Stimulated activated CD8-positive, alpha-beta memory T cell treated with anti-CD3 and anti-CD28 coated beads, Interleukin-4, amount 100 ng/mL, for 48 hours (primary cell): Measurements from ENCODE around the gene ZDHHC6.
"Not testable (repeated sequence)": the region's sequence is repeated elsewhere in the genome, so short reads cannot be mapped to it uniquely, and the experiment has no call there.

Experiments
- DNase-seq: peaks from one replicate; pipeline ENCODE4 v3.0.0-alpha.2; 2020

ZDHHC6 gene

GRCh38 chr10:112442063-112442462 lies 4.7 kb downstream of the ZDHHC6 start:
- DNase-seq = no peak

- DNase-seq = no peak
Measured at GRCh38 chr10:112441520-112441919, 5.2 kb downstream of the ZDHHC6 start.

DNA sequence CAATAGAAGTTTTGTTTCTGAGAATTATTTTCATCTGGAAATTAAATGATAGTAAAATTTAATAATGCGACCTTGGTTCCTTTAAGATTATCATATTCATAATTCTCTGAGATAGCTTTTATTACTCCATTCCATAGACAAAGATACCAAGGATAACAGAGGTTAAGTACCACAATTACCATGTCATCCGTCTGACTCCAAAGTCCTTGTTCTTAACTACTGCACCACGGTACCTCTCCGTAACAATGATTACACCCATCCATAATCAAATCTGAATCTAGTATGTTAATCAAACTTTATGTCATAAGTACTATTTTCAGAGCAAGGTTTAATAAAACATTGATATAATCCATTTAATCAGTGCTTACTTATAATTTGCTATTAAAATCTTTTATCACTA lies 8.4 kb downstream of the ZDHHC6 start:
- DNase-seq = no peak

GRCh38 chr10:112434988-112435619 lies 11.6 kb downstream of the ZDHHC6 start:
- no peak for DNase-seq

DNA sequence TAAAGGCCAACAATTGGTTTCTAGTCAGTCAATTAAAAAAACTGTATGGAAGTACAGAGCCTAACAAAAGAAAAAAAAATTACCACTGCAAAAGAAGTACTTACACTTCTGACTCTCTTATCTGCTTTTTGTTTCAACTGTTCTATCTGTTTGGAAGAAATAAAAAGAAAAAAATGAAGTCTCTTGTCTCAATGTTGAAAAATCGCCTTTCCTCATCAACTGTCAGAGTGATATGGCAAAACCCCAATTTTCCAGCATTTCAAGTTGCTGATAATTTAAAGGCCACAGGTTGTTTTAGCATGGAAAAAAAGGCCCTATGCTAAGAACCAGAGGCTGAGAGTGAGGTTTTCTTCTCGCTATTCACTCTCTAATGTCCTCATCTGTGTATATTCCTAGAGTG lies 13.6 kb downstream of the ZDHHC6 start:
- no peak for DNase-seq

DNA sequence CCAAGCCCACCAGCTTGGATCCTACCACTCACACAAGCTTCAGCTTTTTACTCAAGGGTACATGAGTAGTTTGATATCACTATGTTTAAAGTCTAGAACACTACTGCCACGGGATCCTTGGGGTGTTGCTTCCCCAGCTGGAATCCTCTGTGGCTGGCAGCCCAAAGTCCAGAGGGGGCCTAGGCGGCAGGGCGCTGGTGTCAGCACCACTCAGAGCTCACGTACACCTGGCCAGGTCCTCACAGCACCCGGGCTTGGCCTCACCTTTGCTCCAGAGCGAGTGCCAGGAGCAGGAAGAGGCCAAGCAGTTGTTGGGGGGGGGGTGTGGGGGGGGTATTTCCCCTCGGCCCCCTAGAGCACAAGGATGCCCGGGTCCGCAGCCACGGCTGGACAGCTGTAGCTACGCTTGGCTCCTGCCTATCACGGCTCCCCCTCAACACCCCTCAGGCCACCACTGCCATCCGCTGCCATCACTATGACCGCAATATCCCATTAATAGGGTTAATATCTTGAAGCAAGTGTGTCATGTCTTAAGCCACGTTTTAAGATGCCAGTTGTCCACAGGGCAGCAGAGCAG lies 17.0 kb downstream of the ZDHHC6 start:
- DNase-seq = no peak

DNA sequence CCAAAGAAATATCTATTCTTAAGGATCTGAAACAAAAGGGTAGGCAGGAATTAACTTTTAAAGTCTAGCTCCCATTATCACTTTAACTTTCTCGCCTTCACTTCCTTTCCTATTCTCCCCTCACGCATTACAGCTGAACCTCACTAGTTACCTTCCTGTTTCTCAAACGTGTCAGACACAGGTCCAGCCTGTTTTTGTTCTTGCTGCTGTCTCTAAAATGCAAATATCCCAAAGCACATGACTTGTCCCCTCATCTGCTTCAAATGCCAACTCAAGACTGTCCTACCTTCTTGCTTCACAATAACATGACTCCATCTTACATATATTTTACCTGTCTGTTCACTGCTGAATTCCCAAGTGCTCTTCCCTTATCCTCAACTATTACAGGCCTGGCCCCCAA lies 17.6 kb downstream of the ZDHHC6 start:
- DNase-seq = no peak

- no peak for DNase-seq
Measured at GRCh38 chr10:112426111-112426510, 20.6 kb downstream of the ZDHHC6 start.

GRCh38 chr10:112424651-112425050 lies 22.1 kb downstream of the ZDHHC6 start:
- no peak for DNase-seq

GRCh38 chr10:112421731-112422130 lies 25.0 kb downstream of the ZDHHC6 start:
- no peak for DNase-seq

- no peak for DNase-seq
Measured at GRCh38 chr10:112412696-112413095, 34.0 kb downstream of the ZDHHC6 start.

DNA sequence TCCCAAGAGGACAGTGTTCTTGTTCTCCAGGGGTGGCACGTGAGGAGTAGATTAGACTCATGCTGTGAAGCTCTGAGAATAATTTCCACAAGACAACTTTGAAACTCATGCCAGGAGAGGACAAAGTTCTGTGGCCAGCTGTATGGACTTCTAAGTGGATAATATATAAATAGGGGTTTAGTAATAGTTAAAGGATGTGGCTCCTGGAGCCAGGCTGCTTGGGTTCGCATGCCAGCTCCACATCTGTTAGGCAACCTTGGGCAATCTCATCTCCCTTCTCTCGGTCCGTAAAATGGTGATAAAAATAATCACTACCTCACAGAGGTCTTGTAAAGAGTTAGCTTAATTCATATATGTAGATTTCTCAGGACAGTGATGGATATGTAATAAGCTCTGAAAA lies 37.0 kb downstream of the ZDHHC6 start:
- DNase-seq = no peak

DNA sequence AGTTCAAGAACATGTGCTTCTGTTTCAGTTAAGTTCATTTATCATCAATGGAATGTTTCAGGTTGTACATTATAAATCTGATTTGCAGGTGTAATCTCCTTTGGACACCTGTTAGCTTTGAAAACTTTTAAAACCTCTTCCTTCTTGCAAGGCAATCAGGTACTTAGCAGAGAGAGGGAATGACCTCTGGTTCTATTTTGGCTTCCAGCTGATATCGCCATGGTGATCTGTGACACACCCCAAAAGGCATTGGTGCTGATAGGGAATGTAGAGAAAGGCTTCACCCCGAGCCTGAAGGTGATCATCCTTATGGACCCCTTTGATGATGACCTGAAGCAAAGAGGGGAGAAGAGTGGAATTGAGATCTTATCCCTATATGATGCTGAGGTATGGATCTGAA lies 37.4 kb downstream of the ZDHHC6 start:
- DNase-seq = no peak

- DNase-seq = no peak
Measured at GRCh38 chr10:112407696-112408095, 39.0 kb downstream of the ZDHHC6 start.

DNA sequence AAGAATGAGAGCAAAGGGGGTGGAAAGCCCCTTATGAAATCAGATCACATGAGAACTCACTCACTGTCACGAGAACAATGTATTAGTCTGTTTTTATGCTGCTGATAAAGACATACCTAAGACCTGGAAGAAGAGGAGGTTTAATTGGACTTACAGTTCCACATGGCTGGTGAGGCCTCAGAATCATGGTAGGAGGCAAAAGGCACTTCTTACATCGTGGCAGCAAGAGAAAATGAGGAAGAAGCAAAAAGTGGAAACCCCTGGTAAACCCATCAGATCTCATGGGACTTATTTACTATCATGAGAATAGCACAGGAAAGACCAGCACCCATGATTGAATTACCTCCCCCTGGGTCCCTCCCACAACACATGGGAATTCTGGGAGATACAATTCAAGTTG lies 39.9 kb downstream of the ZDHHC6 start:
- not testable (repeated sequence) for DNase-seq

GRCh38 chr10:112404617-112405016 lies 42.1 kb downstream of the ZDHHC6 start:
- no peak for DNase-seq

GRCh38 chr10:112402917-112403316 lies 43.8 kb downstream of the ZDHHC6 start:
- no peak for DNase-seq

GRCh38 chr10:112397592-112397991 lies 49.1 kb downstream of the ZDHHC6 start:
- DNase-seq = no peak

GRCh38 chr10:112395809-112396530 lies 50.7 kb downstream of the ZDHHC6 start:
- no peak for DNase-seq

GRCh38 chr10:112394475-112394875 lies 52.2 kb downstream of the ZDHHC6 start:
- no peak for DNase-seq

DNA sequence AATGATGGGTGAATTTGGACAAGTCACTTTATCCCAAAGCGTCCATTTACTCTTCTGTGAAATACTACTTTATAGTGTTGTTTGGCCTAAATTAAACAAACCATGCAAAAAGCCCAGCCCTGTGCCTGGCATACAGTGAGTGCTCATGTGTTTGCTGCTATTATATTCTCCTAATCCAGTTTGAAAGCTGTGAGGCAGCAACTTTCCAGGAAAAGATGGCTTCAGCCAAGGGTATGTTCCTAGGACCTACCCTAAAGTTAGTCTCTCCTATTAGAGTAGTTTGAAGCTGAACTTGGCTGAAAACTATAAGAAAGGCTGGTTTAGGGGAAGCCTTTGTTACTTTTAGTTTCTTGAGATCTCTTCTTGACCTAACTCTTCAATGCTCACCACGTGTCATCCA lies 52.9 kb downstream of the ZDHHC6 start:
- no peak for DNase-seq

GRCh38 chr10:112393341-112393740 lies 53.4 kb downstream of the ZDHHC6 start:
- no peak for DNase-seq

DNA sequence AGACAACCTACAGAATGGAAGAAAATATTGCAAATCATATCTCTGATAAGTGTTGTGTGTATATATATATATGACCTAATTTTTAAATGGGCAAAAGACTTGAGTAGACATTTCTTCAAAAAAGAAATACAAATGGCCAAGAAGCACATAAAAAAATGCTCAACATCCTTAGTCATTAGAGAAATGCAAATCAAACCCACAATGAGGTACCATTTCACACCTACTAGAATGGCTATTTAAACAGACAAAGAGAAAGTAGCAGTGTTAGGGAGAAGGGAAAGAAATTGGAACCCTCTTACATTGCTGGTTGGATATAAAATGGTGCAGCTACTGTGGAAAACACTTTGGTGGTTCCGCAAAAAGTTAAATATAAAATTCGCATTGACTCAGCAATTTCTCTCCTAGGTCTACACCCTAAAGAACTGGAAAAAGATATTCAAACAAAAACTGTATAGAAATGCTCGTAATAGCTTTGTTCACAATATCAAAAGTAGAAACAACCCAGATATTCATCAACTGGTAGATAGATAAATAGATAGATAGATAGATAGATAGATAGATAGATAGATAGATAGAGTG lies 56.5 kb downstream of the ZDHHC6 start:
- no peak for DNase-seq

DNA sequence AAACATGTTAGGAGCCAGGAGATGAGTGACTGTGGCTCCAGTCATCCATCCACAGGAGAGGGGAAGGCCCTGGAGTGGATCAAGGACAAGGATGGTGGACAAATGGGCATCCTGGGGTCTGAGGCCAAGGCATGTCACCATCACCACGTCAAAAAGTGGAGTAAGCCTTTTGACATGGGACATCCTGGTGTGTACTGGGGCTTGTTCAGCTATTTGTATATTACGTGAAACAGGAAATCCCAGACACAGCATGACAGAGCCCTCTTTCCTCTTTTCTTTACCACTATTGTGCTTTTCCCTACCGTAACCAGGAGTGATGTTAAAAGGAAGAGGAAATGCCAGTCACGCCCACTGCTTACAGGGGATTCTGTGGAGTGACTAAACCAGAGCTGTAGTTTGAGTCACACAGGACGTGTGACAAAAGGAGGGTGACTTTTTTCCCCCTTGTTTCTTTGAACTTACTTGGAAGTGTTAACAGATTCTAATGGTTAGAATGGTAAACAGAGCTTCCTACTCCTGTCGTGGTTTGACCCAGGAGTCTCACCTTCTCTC lies 57.4 kb downstream of the ZDHHC6 start:
- peak; percentile 65 for DNase-seq
